GM12872 (cell line): ENCODE data around the gene FAM131B.

Experiments used
- TF ChIP-seq, protein P1 (sequence below): IDR thresholded peaks from 3 replicates; pipeline ENCODE4 v1.5.1; 2011; ENCODE audit warnings: low read depth, mild to moderate bottlenecking, low read length, moderate library complexity; ENCODE audit not compliant: insufficient read depth

Gene FAM131B

DNA sequence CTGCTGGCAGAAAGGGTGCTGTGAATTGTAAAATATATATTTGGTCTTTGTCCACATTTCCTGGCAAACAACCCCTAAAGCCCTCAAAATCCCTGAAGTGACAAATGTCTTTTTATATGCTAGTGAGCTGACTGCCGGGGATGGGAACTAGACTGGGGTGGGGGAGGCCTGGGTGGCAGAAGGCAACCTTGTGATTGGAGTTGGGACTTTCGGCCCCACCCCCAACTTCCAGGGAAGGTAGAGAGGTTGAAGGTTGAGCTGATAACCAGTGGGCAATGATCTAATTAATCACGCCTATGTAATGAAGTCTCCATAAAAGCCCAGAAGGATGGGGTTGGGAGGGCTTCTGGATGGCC is 43.5 kb upstream of the FAM131B start:
- TF ChIP-seq, protein P1, sequence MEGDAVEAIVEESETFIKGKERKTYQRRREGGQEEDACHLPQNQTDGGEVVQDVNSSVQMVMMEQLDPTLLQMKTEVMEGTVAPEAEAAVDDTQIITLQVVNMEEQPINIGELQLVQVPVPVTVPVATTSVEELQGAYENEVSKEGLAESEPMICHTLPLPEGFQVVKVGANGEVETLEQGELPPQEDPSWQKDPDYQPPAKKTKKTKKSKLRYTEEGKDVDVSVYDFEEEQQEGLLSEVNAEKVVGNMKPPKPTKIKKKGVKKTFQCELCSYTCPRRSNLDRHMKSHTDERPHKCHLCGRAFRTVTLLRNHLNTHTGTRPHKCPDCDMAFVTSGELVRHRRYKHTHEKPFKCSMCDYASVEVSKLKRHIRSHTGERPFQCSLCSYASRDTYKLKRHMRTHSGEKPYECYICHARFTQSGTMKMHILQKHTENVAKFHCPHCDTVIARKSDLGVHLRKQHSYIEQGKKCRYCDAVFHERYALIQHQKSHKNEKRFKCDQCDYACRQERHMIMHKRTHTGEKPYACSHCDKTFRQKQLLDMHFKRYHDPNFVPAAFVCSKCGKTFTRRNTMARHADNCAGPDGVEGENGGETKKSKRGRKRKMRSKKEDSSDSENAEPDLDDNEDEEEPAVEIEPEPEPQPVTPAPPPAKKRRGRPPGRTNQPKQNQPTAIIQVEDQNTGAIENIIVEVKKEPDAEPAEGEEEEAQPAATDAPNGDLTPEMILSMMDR, result no peak

DNA sequence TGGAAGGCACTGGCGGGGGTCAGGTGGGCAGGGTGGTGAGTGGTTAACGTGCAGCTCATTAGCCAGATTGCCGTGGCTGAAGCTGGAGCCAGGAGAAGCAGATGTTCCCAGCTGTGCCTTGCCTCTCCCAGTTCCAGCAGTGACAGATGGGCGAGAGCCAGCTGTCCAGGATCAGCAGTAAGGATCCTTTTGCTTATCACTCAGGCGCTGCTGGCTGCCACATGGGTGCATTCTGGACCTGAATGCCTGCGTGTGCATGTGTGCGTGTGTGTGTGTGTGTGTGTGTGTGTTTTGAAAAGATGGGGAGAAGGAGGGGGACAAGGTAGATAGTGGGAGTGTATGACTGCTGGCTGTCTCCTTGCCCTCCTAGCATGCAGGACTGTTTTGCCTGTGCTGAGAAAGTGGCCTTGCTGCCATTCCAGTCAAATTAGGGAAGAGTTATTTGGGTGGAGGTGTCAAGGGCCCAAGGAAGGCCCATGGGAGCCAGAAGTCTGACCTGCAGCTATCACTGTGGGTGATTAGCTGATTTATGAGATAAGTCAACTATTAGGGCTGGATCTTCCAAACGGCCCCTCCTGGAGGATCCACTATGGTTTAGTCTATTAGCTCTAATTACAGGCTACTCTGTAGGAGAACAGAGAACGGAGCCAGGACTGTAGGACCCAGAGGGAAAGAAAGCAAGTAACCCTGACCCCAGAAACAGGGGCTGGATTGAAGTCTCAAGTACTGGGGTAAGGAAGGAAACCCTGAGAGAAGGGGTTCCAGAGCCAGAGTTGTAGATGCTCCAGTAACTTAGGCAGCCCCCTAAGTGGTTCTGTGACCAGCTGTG is 42.9 kb upstream of the FAM131B start:
- TF ChIP-seq, protein P1, result no peak

DNA sequence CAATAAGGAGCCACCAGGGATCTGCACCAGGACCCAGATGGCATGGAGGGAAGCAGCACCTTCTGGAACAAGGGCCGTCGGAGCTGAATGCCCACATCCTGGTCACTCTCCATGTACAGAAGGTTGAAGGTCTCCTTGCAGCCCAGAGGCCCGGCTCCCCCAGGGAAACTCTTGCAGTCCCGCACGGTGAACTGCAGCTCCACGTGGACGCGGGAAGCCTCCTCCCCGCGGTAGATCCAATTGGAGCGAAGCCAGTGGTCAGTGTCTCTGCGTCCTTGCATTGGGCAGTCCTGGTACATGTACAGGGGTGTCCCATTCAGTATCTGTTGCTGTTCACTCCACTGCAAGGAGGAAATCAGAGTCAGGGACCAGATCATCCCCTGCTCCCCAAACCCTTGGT is 38.8 kb upstream of the FAM131B start:
- TF ChIP-seq, protein P1, result no peak

DNA sequence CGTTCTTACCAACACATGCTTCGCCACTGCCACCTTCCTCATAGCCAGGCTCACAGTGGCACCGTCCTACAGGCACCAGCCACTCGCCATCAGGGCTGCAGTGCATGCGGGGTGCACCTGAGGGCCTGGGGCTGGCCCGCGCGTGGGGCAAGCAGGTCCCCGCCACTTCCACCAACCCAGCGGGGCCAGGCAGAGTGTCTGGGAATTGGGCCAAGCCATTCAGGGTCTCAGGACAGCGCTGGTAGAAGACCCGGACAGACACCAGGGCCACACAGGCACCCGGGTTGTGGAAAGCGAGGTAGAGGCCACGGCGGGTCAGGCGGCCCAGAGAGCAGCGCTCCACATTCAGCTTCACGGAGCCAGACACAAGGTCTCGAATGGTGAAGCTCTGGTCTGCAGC is 37.1 kb upstream of the FAM131B start:
- TF ChIP-seq, protein P1, result no peak

DNA sequence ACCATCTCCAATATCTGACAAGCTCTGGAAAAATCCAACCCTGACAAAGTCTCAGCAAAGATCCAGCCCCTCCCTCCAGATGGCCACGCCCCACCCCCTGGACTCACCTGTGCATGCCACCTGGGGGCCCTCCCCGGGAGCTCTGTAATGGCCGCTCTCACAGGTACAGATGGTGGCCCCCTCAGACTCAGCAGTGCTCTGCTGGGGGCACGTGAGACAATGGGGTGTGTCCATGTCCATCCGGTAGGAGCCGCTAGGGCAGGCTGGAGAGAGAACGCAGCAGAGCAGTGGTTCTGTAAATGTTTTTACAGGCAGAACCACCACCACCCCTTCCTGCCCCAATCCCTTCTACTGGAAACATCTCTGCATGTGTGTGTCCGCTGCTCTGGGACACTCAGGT is 36.6 kb upstream of the FAM131B start:
- TF ChIP-seq, protein P1, result no peak

DNA sequence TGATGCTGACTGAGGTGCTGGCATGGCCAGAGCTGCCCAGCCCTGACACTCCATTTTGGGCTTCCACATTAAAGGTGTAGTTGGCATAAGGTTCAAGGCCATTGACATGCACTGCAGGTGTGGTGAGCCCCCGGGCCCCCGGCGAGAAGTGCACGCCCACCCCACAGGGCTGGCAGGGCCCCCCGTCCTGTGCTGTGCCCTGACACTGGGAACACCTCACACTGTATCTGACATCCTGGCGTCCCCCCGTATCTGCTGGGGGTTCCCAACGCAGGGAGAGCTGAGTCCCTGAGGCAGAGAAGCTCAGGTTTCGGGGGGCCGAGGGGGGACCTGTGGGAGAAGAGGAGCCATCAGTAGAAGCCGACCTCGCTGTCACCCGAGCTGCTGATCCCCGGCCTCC is 36.1 kb upstream of the FAM131B start:
- TF ChIP-seq, protein P1, result no peak

DNA sequence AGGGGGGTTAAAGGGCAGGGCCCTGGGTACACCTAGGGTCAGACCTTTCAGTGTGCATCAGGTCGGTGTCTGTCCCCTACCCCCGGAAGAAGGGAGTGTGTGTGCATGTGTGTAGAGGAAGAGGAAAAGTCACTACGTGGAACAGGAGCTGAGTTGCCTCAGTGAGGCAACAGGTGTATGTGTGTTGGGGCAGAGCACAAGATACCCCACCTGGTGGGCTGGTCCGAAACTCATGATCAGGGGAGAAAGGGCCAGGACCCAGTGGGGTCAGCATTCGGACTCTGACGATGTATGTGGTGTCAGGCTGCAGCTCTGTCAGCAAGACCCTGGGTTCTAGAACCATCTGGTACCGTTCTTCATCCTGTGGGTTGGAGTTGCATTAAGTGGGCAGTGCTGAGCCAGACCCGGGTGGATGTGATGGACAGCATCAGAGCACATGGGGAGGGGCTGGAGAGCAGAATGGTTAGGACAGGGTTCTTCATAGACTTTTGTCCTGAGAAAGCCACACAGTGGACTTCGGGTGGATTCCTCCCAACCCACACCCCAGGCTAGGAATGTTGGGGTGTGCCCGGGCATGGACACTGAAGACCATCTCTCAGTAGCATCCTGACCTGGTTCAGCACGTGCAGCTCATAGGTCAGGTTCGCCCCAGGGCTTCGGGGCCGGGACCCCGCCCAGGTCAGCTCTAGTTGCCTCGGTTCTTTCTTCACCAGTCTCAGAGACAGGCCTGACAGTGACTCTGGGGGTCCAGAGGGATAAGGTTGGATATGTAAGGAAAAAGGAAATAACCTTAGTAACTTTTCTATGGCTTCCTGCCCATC is 35.4 kb upstream of the FAM131B start:
- TF ChIP-seq, protein P1, result no peak
